Astrocyte (in vitro differentiated cells and primary cell): ENCODE results near the gene KYNU. TPM values are rescaled to one million over a fixed set of nuclear protein-coding genes. Genes with fewer than 3 reads are reported as not detected.

Source experiments
- DNase-seq: peaks from one replicate; pipeline ENCODE4 v3.0.0-alpha.2; 2010; ENCODE audit warnings: low read depth
- FAIRE-seq: peaks from 2 replicates; lab custom pipeline; 2011; peaks lifted over from hg19 to GRCh38; lab: Jason Lieb, UNC
- H2AFZ ChIP-seq: 2 replicates; pipeline ENCODE4 v1.6.0; 2012; ENCODE audit warnings: low read depth, low read length, inconsistent platforms
- H3K27ac ChIP-seq: 2 replicates; pipeline ENCODE4 v1.5.1; 2011; ENCODE audit warnings: low read depth, low read length, inconsistent platforms
- H3K27me3 ChIP-seq: 2 replicates; pipeline ENCODE4 v1.6.0; 2011; ENCODE audit warnings: low read length, inconsistent platforms; ENCODE audit not compliant: insufficient read depth
- H3K36me3 ChIP-seq: 2 replicates; pipeline ENCODE4 v1.5.1; 2011; ENCODE audit warnings: low read length, inconsistent platforms; ENCODE audit not compliant: insufficient read depth
- H3K4me1 ChIP-seq: 2 replicates; pipeline ENCODE4 v1.5.1; 2011; ENCODE audit warnings: low read length, inconsistent platforms; ENCODE audit not compliant: insufficient read depth
- H3K4me2 ChIP-seq: 2 replicates; pipeline ENCODE4 v1.6.0; 2012; ENCODE audit warnings: low read length, inconsistent platforms
- H3K4me3 ChIP-seq: 2 replicates; pipeline ENCODE4 v1.5.1; 2011; ENCODE audit warnings: low read depth, mild to moderate bottlenecking, low read length, inconsistent platforms; ENCODE audit not compliant: insufficient read depth
- H3K79me2 ChIP-seq: 2 replicates; pipeline ENCODE4 v1.6.0; 2012; ENCODE audit warnings: mild to moderate bottlenecking, low read length, inconsistent platforms; ENCODE audit not compliant: insufficient read depth
- H3K9ac ChIP-seq: 2 replicates; pipeline ENCODE4 v1.6.0; 2012; ENCODE audit warnings: mild to moderate bottlenecking, low read length, inconsistent platforms
- H3K9me3 ChIP-seq: 2 replicates; pipeline ENCODE4 v1.5.1; 2012; ENCODE audit warnings: low read depth, mild to moderate bottlenecking, low read length, inconsistent platforms; ENCODE audit not compliant: insufficient read depth
- H4K20me1 ChIP-seq: 2 replicates; pipeline ENCODE4 v1.6.0; 2012; ENCODE audit warnings: low read length, inconsistent platforms; ENCODE audit not compliant: insufficient read depth
- H3K27ac Mint-ChIP-seq: one replicate; pipeline ENCODE4 v1.8.0; 2021; ENCODE audit warnings: mild to moderate bottlenecking, mixed read lengths; ENCODE audit not compliant: unreplicated experiment
- H3K27me3 Mint-ChIP-seq: one replicate; pipeline ENCODE4 v1.8.0; 2021; ENCODE audit warnings: low read depth, mixed read lengths; ENCODE audit not compliant: unreplicated experiment
- H3K36me3 Mint-ChIP-seq: one replicate; pipeline ENCODE4 v1.8.0; 2021; ENCODE audit warnings: low read depth, mixed read lengths; ENCODE audit not compliant: unreplicated experiment
- H3K4me1 Mint-ChIP-seq: one replicate; pipeline ENCODE4 v1.8.0; 2021; ENCODE audit warnings: low read depth, mixed read lengths; ENCODE audit not compliant: unreplicated experiment
- H3K4me3 Mint-ChIP-seq: one replicate; pipeline ENCODE4 v1.8.0; 2021; ENCODE audit warnings: mild to moderate bottlenecking, moderate library complexity, mixed read lengths; ENCODE audit not compliant: unreplicated experiment
- H3K9me3 Mint-ChIP-seq: one replicate; pipeline ENCODE4 v1.8.0; 2021; ENCODE audit warnings: mild to moderate bottlenecking, mixed read lengths; ENCODE audit not compliant: unreplicated experiment
- EZH2 ChIP-seq: IDR thresholded peaks from 2 replicates; pipeline ENCODE4 v1.6.1; 2012; ENCODE audit warnings: mild to moderate bottlenecking, low read length, inconsistent platforms; ENCODE audit not compliant: insufficient read depth
- total RNA-seq: library from RNA; stranded (reverse); gene quantifications from 2 replicates; pipeline ENCODE4 v1.2.1, GENCODE V29; 2021
- TF ChIP-seq, protein P1 (sequence below): IDR thresholded peaks from 2 replicates; pipeline ENCODE4 v1.5.1; 2011; ENCODE audit warnings: low read depth, mild to moderate bottlenecking, inconsistent platforms, low read length, moderate library complexity; ENCODE audit not compliant: insufficient read depth

KYNU gene
- total RNA-seq, 1 donor from 2014 or later = 1.2 TPM

DNA sequence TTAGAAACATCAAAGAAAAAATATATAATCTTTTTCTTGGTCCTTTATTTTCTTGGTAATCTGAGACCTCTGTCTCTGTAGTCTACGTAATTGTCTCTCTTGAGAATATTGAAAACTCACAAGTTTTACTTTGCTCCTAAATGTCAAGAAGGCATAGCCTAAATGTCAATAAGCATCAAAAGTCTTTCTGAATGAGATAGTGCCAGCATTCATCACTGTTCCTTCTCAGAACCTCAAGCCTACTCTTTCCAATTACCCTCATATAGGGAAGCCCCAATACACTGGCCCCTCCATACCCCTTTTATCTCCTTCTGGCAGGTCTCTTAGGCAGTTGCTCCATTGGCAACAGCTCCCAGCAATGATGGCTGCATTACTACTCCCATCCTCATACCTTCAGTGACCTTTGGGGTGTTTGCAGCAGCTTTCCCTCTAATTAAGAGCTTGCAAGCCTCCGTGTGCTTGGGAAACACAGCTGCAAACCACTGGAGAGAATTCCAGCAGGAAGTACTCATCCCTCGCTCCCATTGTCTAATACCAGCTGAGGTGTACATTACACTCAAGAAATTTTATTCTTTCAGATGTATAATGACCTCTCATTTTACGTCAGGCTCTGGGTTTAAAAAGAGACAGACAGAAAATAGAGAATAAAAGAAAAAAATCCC lies 95.8 kb downstream of the KYNU start:
- Histone ChIP-seq H2AFZ (no peak overlapping the region), H3K36me3 (no peaks in the 10 kb centered on the region), H3K27me3 (no peaks in the 10 kb centered on the region), H3K4me3 (no peak overlapping the region), H3K4me1 (peaks cover 16% of the 10 kb centered on the region), H3K4me2 (peak overlapping the region; percentile 20), H4K20me1 (no peaks in the 10 kb centered on the region), H3K79me2 (no peaks in the 10 kb centered on the region), H3K27ac (no peak overlapping the region), H3K9ac (no peak overlapping the region), H3K9me3 (no peaks in the 10 kb centered on the region)
- Mint-ChIP-seq H3K36me3 (no peaks in the 10 kb centered on the region), H3K4me1 (peaks cover 24% of the 10 kb centered on the region), H3K27ac (peak overlapping the region; percentile 51), H3K27me3 (no peaks in the 10 kb centered on the region), H3K9me3 (peaks cover 2% of the 10 kb centered on the region), H3K4me3 (no peak overlapping the region)
- FAIRE-seq (no peak), DNase-seq (peak; percentile 45)
- no peak for TF ChIP-seq EZH2
- TF ChIP-seq, protein P1, sequence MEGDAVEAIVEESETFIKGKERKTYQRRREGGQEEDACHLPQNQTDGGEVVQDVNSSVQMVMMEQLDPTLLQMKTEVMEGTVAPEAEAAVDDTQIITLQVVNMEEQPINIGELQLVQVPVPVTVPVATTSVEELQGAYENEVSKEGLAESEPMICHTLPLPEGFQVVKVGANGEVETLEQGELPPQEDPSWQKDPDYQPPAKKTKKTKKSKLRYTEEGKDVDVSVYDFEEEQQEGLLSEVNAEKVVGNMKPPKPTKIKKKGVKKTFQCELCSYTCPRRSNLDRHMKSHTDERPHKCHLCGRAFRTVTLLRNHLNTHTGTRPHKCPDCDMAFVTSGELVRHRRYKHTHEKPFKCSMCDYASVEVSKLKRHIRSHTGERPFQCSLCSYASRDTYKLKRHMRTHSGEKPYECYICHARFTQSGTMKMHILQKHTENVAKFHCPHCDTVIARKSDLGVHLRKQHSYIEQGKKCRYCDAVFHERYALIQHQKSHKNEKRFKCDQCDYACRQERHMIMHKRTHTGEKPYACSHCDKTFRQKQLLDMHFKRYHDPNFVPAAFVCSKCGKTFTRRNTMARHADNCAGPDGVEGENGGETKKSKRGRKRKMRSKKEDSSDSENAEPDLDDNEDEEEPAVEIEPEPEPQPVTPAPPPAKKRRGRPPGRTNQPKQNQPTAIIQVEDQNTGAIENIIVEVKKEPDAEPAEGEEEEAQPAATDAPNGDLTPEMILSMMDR = no peak

DNA sequence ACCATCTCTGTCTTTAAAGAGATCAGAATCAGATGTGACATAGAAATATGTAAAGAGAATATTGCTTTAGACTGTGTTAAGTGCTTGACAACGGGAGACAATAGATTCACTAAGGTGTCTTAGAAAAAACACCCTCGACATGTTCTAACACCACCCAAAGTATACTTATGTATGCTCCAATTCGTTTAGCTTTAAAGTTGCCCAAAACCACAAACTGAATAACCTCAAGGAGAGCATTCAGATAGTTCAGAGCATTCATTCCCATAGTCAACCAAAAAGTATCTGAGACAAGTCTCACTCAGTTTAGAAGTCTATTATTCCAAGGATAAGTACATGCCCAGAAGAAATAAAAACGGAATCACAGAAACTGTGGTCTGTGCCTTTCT lies 96.4 kb downstream of the KYNU start:
- Mint-ChIP-seq H3K4me3 (no peak overlapping the region), H3K36me3 (no peaks in the 10 kb centered on the region), H3K9me3 (peaks cover 2% of the 10 kb centered on the region), H3K27me3 (no peaks in the 10 kb centered on the region), H3K4me1 (peaks cover 24% of the 10 kb centered on the region), H3K27ac (peak overlapping the region; percentile 51)
- no peaks in the 10 kb centered on the region for H3K27me3 ChIP-seq
- no peak for FAIRE-seq
- peak overlapping the region; percentile 37 for H2AFZ ChIP-seq
- peak overlapping the region; percentile 20 for H3K4me2 ChIP-seq
- no peaks in the 10 kb centered on the region for H3K79me2 ChIP-seq
- H3K4me1 ChIP-seq = peaks cover 16% of the 10 kb centered on the region
- peak overlapping the region; percentile 29 for H3K27ac ChIP-seq
- no peaks in the 10 kb centered on the region for H4K20me1 ChIP-seq
- H3K9ac ChIP-seq = no peak overlapping the region
- no peaks in the 10 kb centered on the region for H3K9me3 ChIP-seq
- no peak overlapping the region for H3K4me3 ChIP-seq
- no peaks in the 10 kb centered on the region for H3K36me3 ChIP-seq
- DNase-seq = no peak
- TF ChIP-seq, protein P1 = no peak
- no peak for TF ChIP-seq EZH2
